OCI-LY1 (cell line): ENCODE measurements around the gene P4HA3.

Experiments
- H2AFZ ChIP-seq: fragments of 200-600 bp; sonication (generic), shearing (Covaris generic); 2 replicates; pipeline ENCODE4 v1.6.0; 2014; ENCODE audit warnings: antibody characterized with exemption, mild to moderate bottlenecking, low read length
- H3F3A ChIP-seq: fragments of 200-600 bp; sonication (generic), shearing (Covaris generic); 2 replicates; pipeline ENCODE4 v1.6.0; 2014; ENCODE audit warnings: mild to moderate bottlenecking, antibody characterized with exemption, low read length, moderate library complexity; ENCODE audit not compliant: insufficient read depth
- H3K27ac ChIP-seq: fragments of 200-600 bp; sonication (generic); 2 replicates; pipeline ENCODE4 v1.5.1; 2014; ENCODE audit warnings: low read length, mixed run types, mild to moderate bottlenecking, low read depth; ENCODE audit not compliant: poor library complexity, severe bottlenecking
- H3K27me3 ChIP-seq: fragments of 200-600 bp; sonication (generic); 2 replicates; pipeline ENCODE4 v1.6.0; 2014; ENCODE audit warnings: antibody characterized with exemption, mild to moderate bottlenecking, low read length, moderate library complexity; ENCODE audit not compliant: insufficient read depth
- H3K36me3 ChIP-seq: fragments of 200-600 bp; sonication (generic); 2 replicates; pipeline ENCODE4 v1.6.1; 2014; ENCODE audit warnings: mild to moderate bottlenecking, antibody characterized with exemption, low read length, moderate library complexity, mixed read lengths; ENCODE audit not compliant: insufficient read depth
- H3K4me1 ChIP-seq: fragments of 200-600 bp; sonication (generic); 2 replicates; pipeline ENCODE4 v1.5.1; 2014; ENCODE audit warnings: mild to moderate bottlenecking, low read length, moderate library complexity; ENCODE audit not compliant: insufficient read depth, severe bottlenecking
- H3K4me2 ChIP-seq: fragments of 200-600 bp; sonication (generic), shearing (Covaris generic); 2 replicates; pipeline ENCODE4 v1.6.1; 2014; ENCODE audit warnings: low read length
- H3K4me3 ChIP-seq: fragments of 200-600 bp; sonication (generic); 2 replicates; pipeline ENCODE4 v1.5.1; 2014; ENCODE audit warnings: low read length, low read depth, mild to moderate bottlenecking, mixed read lengths; ENCODE audit not compliant: poor library complexity, severe bottlenecking
- H3K79me2 ChIP-seq: fragments of 200-600 bp; shearing (Covaris generic); 2 replicates; pipeline ENCODE4 v1.6.1; 2016; ENCODE audit warnings: mixed run types, low read length, mixed read lengths; ENCODE audit not compliant: insufficient read depth
- H3K9ac ChIP-seq: fragments of 200-600 bp; sonication (generic), shearing (Covaris generic); 2 replicates; pipeline ENCODE4 v1.6.1; 2014; ENCODE audit warnings: mild to moderate bottlenecking, low read length, mixed read lengths
- H3K9me2 ChIP-seq: fragments of 200-600 bp; sonication (generic), shearing (Covaris generic); 2 replicates; pipeline ENCODE4 v1.6.1; 2014; ENCODE audit warnings: low read depth, mild to moderate bottlenecking, low read length, mixed read lengths
- H3K9me3 ChIP-seq: fragments of 200-600 bp; shearing (Covaris generic); 2 replicates; pipeline ENCODE4 v1.6.1; 2014; ENCODE audit warnings: low read length, mixed read lengths
- H4K20me1 ChIP-seq: fragments of 200-600 bp; sonication (generic), shearing (Covaris generic); 2 replicates; pipeline ENCODE4 v1.6.0; 2016; ENCODE audit warnings: mild to moderate bottlenecking, low read length; ENCODE audit not compliant: insufficient read depth
- CTCF ChIP-seq: fragments of 200-600 bp; sonication (generic), shearing (Covaris generic); IDR thresholded peaks from 2 replicates; pipeline ENCODE4 v1.5.1; 2017; ENCODE audit warnings: mild to moderate bottlenecking, antibody characterized with exemption, low read length, moderate library complexity, mixed read lengths
- EZH2 ChIP-seq: fragments of 200-600 bp; sonication (generic), shearing (Covaris generic); IDR thresholded peaks from 2 replicates; pipeline ENCODE4 v1.8.0; 2017; ENCODE audit warnings: borderline replicate concordance, mixed run types, mild to moderate bottlenecking, antibody characterized with exemption, low read length, moderate library complexity, mixed read lengths

P4HA3 gene

DNA sequence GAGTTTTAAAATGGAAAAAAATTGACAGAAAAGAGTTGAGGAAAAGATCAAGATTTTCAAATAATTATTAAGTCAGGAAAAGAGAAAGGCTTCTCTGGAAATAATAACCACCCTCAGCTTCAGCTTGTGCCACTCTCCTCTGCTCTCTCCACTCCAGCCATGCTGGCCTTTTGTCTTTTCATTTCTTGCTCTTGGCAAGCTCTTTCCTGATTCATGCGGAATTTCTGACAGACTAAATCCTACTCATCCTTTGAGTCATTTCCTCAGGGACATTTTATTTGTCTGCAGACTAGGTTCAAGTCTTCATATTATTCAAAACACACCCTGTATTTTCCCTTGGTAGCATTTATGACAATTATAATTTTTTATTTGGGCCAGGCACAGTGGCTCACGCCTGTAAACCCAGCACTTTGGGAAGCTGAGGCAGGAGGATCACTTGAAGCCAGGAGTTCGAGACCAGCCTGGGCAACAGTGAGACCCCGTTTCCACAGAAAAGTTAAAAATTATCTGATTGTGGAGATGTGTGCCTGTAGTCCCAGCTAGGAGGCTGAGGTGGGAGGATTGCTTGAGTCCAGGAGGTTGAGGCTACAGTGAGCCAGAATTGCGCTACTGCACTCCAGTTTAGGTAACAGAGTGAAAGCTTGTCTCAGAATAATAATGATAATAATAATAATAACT is 7.8 kb upstream of the P4HA3 start:
- no peak overlapping the region for H2AFZ ChIP-seq
- H3K27ac ChIP-seq, result no peak overlapping the region
- H3K36me3 ChIP-seq, result no peaks in the 10 kb centered on the region
- no peaks in the 10 kb centered on the region for H3F3A ChIP-seq
- H3K4me3 ChIP-seq, result no peak overlapping the region
- no peaks in the 10 kb centered on the region for H3K79me2 ChIP-seq
- no peak for TF ChIP-seq CTCF
- TF ChIP-seq EZH2, result no peak
- H3K9ac ChIP-seq, result no peak overlapping the region
- H3K4me2 ChIP-seq, result no peak overlapping the region
- H3K9me3 ChIP-seq, result no peaks in the 10 kb centered on the region
- H3K9me2 ChIP-seq, result no peaks in the 10 kb centered on the region
- H3K4me1 ChIP-seq, result no peaks in the 10 kb centered on the region
- no peaks in the 10 kb centered on the region for H4K20me1 ChIP-seq
- H3K27me3 ChIP-seq, result no peaks in the 10 kb centered on the region

- Histone ChIP-seq H3K9me3 (no peaks in the 10 kb centered on the region), H3F3A (no peaks in the 10 kb centered on the region), H2AFZ (no peak overlapping the region), H4K20me1 (no peaks in the 10 kb centered on the region), H3K9ac (no peak overlapping the region), H3K79me2 (no peaks in the 10 kb centered on the region), H3K4me1 (no peaks in the 10 kb centered on the region), H3K4me3 (no peak overlapping the region), H3K27me3 (no peaks in the 10 kb centered on the region), H3K36me3 (no peaks in the 10 kb centered on the region), H3K9me2 (no peaks in the 10 kb centered on the region), H3K27ac (no peak overlapping the region), H3K4me2 (no peak overlapping the region)
- TF ChIP-seq EZH2 (no peak), CTCF (no peak)
Measured at GRCh38 chr11:74318241-74318932, 6.9 kb upstream of the P4HA3 start.

DNA sequence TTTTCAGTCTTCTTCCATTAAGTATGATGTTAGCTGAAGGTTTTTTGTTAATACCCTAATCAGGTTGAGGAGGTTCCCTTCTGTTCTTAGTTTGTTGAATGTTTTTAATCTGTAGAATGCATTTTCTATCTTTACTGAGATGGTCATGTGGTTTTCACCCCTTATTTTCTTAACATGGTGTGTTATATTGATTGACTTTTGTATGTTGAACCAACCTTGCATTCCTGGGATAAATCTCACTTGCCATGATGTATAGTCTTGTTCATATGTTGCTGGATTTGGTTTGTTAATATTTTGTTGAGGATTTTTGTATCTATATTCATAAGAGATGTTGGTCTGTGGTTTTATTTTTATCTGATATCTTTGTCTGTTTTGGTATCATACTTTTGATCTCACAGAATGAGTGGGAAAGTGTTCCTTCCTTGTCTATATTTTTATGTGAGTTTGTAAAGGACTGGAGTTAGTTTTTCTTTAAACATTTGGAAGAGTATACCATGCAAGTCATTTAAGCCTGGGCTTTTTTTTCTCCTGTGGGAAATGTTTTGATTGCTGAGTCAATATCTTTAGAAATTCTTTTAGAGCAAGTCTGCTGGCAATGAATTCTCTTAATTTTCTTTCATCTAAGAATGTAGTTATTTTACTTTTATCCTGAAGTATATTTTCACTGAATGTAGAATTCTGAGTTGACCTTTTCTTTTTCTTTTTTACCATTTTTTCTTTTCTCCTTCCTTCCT is 5.5 kb upstream of the P4HA3 start:
- no peaks in the 10 kb centered on the region for H3F3A ChIP-seq
- no peak overlapping the region for H3K4me3 ChIP-seq
- no peaks in the 10 kb centered on the region for H3K79me2 ChIP-seq
- H3K4me1 ChIP-seq, result no peaks in the 10 kb centered on the region
- no peak for TF ChIP-seq EZH2
- no peak for TF ChIP-seq CTCF
- no peak overlapping the region for H3K4me2 ChIP-seq
- no peaks in the 10 kb centered on the region for H3K9me3 ChIP-seq
- H3K9ac ChIP-seq, result no peak overlapping the region
- H4K20me1 ChIP-seq, result no peaks in the 10 kb centered on the region
- no peaks in the 10 kb centered on the region for H3K36me3 ChIP-seq
- H2AFZ ChIP-seq, result no peak overlapping the region
- H3K9me2 ChIP-seq, result no peaks in the 10 kb centered on the region
- H3K27ac ChIP-seq, result no peak overlapping the region
- no peaks in the 10 kb centered on the region for H3K27me3 ChIP-seq
